ENCODE results near the gene RPL22L1.
"Not testable (repeated sequence)": the region's sequence is repeated elsewhere in the genome, so short reads cannot be mapped to it uniquely, and the experiment has no call there.

Gene RPL22L1

DNA sequence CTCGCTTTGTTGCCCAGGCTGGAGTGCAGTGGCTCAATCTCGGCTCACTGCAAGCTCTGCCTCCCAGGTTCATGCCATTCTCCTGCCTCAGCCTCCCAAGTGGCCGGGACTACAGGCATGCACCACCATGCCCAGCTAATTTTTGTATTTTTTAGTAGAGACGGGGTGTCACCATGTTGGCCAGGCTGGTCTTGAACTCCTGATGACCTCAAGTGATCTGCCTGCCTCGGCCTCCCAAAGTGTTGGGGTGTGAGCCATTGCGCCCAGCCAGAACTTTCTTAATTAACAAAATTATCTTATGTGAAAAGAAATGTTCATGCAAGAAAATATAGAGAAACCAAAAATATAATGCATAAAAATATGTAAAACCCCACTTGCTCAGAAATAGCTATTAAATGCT is 7.3 kb upstream of the RPL22L1 start:
- DNase-seq, result not testable (repeated sequence)

DNA sequence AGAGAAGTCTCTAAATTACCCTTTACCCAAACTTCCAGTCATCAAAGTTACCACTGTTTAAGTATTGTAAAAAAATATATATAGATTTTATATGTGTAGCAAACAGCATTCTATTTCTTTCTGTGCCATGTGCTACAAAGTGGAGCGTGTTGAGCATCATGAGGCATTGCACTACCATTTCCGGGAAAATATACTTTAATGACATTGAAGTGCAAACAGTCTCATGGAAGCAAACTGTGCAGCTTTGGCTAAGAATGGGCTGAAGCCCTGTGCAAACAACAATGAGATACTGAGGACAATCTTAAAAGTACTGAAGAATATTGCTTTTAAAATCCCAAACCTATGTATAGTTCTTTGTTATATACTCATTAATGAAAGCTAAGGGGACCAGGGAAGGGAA is 6.5 kb upstream of the RPL22L1 start:
- no peak for DNase-seq

DNA sequence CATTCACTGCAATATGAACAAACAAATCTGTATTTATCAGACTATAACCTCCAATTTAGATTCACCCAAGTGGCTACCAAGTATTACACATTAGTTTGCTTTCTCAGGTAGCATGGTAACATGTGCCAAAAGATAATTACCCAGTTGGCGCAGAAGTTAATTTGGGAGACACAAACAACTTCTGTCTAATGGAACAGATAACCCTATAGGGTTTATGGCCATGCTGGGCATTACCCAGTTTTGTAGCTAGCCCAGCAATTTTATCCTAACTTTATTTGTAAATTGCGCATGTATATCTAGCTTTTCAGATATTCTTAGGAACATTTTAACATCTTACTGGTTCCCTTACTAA is 780 bp downstream of the RPL22L1 start:
- no peak for DNase-seq

DNA sequence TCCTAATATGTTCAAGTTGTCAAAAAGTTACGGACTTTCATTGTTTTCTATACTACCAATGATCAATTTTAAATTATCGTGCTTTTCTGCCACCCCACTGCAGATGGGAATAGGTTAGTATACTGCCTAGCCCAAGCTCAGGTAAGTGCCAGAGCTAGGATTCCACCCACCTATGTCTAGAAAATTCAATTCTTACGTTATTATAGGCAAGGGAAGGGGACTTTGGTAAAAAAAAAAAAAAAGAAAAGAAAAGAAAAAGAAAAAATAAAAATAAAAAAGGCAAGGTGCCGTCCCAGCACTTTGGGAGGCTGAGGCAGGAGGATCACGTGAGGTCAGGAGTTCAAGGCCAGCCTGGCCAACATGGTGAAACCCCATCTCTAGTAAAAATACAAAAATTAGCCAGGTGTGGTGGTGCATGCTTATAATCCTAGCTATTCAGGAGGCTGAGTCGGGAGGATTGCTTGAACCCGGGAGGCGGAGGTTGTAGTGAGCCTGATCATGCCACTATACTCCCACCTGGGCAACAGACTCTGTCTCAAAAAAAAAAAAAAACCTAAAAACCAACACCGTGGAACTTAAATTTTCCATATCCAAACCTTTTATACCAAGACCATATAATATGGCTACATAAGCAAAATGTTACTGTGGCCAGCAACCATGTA is 1.3 kb downstream of the RPL22L1 start:
- DNase-seq, result no peak

DNA sequence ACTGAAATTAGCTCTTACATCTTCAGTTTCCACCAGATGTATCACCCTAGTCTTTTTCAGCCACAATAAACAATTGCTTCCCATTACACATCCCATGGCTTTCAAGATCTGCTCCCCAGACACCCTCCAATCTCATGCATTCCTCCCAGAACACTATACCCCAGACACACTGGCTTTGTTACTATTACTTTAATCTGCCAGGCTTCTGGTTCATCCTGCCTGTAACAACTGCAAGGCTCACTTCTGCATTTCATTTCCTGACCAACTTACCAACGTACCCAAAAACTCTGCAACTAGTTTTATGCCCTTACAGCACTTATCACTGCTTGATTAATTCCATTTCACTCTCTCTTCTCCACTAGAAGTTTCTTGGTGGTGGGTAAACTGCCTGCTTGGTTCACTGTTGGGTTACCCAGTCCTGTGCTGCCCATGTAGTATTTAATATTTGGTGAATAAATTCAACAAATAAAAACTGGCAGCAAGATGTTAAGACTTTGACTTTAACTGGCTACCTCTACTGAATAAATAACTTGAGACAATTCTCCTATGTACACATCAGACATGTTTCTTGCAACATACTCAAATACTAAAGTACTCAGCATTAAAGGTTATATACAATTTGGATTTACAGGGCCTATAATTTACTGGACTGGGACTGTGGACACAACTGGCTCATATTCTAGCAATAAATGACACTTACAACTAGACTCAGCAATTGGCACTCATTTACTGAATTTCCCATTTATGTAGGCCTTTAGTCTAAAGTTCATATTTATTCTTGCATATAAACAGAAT is 2.7 kb downstream of the RPL22L1 start:
- no peak for DNase-seq

DNA sequence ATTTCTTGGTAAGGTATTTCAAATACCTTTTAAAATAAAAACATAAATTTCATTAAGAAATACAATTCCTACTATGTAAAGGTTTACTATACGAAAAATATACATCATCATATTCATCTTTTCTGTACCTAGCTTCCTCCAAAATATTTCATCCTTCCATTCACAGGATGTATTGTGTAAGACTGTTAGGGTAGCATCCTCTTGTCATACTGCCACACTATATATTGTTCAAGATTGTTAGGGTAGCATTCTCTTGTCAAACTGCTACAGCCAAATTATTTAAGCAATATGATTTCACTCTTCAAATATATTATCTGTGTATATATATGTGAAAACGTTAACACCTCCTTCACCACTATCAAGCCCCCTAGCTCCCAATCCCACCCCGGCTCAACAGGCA is 3.5 kb downstream of the RPL22L1 start:
- no peak for DNase-seq

DNA sequence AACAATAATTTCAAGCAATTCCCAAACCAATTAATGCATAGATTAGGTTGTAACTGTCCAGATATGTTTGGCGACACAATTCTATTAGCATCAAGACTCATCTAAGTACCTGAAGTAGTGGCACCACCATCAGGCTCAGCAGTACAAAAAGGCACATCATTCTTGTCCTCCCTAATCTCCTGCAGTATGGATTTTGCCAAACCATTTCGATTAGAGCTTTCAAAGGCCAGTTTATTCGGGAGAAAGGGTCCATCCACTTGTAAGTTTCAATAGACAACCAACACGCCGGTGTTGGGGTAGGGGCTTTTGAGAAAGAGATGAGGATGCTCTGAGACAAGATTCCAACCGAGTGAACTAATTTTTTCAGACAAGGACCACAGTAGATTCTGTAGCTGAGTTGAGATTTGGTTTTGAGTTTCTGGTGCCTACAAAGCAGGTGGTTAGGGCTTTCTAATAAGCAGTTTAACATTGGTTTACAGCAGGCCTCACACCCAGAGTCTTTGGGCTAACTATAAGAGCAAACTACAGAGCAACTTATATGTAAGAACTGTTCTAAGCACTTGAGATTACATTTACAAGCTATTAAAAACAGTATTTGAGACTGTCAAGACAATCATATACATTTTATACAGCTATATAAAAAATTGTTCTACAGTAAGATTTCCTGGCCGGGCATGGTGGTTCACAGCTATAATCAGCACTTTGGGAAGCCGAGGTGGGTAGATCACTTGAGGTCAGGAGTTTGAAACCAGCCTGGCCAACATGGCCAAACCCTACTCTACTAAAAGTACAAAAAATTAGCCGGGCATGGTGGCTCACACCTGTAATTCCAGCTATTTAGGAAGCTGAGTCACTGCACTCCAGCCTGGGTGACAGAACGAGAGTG is 4.5 kb downstream of the RPL22L1 start:
- no peak for DNase-seq

DNA sequence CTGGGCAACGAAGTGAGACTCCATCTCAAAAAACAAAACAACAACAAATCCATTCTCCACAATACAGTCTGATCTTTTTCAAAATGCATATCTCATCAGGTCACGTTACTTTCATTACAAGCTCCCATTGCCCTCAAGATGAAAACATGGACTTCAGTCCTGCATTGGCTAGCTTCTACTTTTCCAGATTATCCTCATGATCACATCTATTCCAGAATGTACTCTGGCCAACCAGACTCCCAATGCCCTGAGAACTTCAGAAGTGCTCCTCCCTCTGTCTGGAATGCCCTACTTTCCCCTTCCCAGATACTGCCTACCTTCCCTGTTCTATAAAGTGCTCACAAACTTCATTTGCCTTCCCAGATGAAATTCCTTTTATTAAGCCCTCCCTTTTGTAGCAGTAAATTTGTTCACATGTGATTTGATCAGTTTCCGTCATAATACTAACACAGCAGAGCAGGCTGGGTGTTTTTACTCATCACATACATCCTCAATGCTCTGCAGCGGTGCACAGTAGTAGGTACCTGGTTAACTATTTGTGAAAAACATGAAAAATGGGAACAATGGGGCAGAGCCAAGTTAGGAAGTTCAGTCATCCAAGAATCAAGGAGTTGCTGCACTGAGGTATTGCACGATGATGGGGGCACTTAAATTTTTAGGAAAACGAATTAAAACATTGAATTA is 5.3 kb downstream of the RPL22L1 start:
- DNase-seq, result no peak

DNA sequence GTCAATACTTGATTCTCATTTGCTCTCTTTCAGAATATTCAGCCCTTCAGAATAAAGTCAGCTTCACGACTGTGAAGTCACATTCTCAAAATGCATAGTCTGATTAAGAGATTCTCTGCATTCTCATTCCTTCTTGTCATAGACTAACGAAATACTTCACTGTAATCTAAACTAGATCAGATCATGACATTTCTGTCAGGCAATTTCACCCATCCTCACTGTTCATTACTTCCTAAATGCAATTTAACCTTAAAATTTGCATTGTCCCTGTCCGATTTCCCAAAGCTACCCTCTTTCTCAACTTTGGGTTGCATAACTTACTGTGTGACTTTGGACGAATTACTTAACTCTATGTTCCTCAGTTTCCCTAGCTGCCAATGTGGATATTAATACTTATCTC is 6.2 kb downstream of the RPL22L1 start:
- DNase-seq, result no peak

DNA sequence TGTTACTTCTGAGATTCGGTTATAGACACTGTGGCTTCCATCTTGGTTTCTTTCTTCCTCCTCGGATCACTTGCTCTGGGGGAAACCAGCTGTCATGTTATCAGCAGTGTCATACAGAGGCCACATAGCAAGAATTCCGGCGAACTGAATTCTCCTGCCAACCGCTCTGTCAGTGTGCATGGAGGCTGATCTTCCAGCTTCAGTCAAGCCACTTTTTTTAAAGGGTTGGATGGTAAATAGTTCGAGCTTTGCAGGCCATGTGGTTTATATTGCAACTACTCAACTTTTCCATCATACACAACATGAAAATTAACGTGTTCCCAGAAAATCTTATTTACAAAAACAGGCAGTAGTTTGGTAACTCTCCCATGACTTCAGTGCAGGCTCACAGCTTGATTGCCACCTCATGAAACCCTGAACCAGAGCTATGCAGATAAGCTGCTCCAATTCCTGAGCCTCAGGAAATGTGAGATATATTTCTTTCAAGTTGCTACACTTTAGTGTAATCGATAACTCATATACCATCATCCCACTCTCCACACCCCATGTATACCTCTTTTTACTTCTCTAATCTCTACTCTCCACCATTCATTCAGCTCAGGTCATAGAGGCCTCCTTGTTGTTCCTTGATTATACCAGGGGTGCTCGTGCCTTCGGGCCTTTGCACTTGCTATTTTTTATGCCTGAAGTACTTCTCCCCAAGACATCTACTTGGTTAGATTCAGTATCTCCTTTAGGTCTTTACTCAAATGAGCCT is 7.2 kb downstream of the RPL22L1 start:
- DNase-seq, result no peak

DNA sequence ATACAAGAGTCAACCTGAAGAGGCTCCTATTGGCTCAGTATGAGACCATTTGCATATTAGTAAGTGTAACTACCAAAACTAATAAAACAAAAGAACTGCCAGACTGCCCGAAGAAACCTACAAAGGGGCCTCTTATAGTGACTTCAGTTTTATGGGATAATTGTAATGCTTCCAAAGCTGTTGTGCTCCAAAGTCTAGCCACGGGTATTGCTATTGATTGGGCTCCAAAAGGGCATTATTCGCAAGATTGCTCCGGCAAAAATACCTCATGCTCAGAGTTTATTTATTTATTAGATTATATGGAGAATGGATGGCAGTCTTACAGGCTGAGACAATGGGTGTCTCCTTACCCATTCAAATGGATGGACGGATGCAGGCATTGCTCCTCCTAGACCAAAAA is 11.4 kb downstream of the RPL22L1 start:
- no peak for DNase-seq

DNA sequence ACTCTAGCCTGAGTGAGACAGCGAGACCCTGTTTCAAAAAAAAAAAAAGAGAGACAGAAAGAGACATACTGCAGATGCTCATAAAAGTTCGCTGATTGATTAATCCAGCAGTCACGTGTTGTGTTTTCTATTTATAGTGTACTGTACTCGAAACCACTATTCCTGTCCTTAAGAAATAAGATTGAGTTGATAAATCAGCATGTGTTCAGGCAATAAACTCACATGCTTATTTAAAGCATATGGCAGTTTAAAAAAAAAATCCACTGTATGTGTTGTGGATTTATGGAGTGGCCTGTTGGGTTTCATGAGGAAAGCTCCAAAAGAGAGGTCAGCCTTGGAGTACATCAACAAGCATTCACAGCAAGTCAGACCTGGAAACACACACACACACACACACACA is 17.7 kb downstream of the RPL22L1 start:
- no peak for DNase-seq

DNA sequence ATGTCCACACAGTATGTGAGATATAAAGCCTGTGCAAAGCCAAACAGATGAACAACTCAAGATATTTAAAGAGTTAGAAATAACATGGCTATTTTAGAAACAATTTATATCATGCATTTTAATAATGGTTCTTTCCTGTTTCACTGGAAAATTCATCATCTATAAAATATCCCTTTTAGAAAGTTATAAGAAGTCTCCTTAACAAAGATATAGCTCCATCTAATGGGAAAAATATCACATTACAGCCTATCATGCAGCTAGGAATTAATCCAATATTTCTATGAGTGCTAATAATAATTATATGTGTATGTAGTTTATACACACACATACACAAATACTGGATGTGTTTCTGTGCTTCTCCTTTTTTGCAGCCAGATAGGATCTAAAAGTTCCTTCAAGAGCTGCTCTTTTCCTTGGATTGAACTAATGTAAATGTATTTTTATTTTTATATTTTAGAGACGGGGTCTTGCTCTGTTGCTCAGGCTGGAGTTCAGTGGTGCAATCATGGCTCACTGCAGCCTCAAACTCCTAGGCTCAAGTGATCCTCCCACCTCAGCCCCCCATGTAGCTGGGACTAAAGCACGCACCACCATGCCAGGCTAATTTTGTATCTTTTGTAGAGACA is 21.6 kb downstream of the RPL22L1 start:
- no peak for DNase-seq

DNA sequence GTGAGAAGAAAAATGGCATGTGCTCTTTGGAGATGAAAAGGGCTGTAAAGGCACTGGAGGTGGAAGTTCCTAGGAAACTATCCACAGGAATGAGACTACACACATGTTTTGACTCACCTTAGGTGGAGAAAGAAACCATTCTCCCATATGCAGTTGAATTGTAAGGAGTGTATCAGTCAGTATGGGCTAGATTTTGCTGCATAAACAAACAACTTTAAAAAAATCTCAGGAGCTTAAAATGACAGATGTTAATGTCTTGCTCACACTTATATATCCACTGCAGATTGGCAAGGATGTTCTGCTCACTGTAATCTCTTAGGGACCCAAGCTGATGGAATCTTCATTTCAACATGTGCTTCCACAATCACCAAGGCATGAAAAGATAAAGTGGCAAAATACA is 25.6 kb downstream of the RPL22L1 start:
- DNase-seq, result no peak

DNA sequence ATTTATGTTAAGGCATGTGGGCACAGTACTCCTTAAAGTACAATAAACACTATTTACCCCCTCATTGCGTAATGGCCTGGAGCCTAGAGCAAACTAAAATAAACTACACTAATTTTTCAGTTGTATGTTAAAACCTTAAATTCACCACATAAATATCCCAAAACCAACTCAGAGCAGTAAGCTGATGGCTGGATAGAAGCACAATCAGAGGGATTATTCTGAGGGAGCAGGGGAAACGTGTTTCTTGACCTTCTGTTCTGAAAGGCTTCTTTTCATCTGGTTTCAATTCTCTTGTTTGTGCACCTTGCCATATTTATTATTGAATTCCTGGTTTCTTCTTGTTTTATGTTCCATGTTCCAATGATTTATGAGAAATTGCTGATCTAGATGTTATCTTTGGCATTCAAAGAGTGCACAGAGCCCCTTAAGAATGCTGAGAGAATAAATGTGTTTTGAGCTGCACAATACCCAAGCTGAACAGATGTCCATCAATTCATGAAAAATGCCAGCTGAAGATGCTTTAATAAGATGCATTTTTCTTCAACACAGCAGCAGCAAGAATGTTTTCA is 29.6 kb downstream of the RPL22L1 start:
- DNase-seq, result no peak

DNA sequence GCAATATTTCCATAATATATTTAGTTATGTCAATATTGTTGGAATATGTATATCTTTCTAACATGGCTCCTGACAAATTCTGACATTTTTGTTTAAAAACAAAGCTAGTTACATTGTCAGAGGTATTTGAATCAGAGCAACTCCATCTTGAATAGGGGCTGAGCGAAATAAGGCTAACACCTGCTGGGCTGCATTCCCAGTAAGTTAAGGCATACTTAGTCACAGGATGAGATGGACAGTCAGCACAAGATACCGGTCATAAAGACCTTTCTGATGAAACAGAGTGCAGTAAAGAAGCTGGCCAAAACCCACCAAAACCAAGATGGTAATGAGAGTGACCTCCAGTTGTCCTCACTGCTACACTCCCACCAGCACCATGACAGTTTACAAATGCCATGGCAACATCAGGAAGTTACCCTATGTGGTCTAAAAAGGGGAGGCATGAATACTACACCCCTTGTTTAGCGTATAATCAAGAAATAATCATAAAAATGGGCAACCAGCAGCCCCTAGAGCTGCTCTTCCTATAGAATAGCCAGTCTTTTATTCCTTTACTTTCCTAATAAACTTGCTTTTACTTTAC is 30.4 kb downstream of the RPL22L1 start:
- DNase-seq, result no peak

DNA sequence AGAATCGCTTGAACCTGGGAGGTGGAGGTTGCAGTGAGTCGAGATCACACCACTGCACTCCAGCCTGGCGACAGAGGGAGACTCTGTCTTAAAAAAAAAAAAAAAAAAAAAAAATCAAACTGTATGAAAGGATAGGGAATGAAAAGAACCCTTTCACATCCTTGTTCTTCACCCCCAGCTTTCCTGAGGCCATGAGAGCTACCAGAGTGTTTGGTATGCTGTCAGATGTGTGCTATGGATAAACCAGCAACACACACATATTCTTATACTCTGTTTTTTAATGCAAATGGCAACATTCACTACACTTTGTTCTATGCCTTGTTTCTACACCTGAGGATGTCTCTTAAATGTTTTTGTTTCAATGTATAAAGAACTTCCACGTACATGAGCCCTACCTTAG is 33.5 kb downstream of the RPL22L1 start:
- no peak for DNase-seq

DNA sequence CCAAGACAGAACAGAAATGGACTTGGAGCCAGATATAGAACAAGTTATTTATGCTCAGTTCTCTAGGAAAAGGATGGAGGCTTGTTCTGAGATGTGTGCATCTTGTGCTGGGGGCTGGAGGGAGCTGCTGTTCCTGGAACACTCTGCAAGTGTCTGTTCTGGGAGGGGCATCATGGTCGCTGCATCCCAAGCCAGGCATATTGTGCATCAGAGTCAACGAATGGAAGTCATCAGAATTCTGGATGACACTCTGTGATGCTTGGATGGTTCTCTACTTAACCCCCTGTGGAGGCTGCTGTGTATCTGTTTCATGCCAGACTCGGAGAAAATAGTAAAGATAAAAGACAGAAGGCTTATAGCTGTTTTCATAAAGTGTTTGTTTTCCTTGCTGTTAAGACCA is 34.7 kb downstream of the RPL22L1 start:
- no peak for DNase-seq

DNA sequence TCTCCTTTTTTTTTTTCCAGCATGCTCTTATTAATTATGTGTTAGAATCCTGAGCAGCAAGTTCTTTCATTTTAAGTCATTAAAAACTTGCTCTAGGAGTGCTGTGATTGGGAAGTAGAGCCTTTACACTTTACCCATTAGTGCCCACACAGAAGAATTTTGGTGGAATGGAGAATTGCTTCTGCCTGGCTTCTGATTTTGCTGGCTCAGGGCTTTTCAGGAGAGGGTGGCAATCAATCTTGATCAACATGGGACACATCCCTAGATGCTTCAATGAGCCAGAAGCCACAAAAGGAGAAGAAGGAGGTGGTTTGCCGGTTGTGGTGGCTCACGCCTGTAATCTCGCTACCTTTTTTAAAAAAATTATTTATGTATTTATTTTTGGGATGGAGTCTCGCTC is 39.4 kb downstream of the RPL22L1 start:
- no peak for DNase-seq

DNA sequence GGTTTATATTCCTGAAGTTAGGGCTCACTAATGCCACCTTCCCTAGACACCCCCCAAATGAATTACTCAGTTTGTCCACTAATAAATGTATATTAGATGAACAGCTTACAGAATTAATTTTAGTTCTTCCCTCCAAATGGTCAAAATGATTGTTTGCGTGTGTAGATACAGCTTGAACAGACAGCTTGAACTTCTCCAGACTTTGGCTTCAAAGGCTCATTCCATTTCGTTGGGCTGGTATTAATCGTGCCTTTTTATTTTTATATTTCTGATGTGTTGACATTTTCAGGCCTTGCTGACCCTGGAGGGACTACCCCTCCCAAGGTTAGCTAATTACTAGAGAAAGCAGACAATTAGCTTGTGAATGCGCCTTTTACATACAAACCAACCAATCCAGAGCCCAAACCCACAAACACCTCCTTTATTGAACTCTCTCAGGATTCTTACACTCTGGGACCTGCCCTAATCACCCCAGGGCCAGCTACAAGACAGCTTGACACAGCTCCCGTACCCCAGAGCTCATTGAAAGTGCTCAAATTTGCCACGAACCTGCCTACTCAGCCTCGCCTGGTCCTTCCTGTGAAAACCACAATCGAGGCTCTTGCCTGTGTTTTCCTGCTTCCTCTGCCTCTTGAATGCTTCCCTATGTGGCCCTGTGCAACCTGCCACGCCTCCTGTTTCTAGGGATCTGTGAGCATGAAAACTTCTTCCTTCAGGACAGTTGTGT is 40.3 kb downstream of the RPL22L1 start:
- DNase-seq, result no peak

DNA sequence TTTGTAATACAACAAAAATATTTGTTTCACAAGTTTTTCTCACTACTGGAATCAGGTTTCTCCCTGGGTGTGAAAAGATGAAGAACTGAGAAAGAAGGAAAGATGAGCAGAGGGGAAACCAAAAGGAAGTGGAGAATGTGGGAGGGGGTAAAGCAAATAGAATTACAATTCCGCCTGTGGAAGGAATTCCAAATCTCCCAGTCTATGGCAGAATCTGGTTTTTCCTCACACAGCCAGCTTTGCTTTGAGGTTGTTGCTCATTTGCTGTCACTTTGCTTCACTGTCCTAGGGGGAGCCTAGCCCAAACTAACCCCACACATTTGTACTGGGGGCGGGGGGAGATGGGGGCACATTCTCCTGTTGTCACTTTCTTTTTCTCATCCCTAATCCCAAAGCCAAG is 43.9 kb downstream of the RPL22L1 start:
- no peak for DNase-seq
